ENCODE results near the gene HLA-DPA1.

Gene HLA-DPA1

DNA sequence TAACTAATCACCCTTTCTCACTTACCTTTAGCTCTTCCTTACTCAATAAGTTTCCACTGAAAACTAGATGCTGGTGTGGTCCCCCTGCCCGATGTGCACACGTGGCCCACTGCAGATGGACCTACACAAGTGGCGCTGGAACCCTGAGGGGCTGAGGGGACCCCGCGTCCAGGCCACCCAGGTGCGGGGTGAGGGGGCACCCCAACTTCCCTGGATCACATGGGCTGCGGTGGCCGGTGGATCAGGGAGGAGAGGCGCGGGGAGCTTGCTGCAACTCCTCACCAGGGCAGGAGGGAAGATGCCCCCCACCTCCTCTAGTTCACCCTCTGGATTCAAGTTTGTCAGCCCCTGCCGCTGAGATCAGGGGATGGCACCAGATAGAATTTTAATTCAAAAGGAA is 51.5 kb downstream of the HLA-DPA1 start:
- no peak overlapping the region for H3K27ac ChIP-seq
- no peak for TF ChIP-seq ZFX (IDR thresholded peaks at IDR 0.05)
- TF ChIP-seq, protein P1, sequence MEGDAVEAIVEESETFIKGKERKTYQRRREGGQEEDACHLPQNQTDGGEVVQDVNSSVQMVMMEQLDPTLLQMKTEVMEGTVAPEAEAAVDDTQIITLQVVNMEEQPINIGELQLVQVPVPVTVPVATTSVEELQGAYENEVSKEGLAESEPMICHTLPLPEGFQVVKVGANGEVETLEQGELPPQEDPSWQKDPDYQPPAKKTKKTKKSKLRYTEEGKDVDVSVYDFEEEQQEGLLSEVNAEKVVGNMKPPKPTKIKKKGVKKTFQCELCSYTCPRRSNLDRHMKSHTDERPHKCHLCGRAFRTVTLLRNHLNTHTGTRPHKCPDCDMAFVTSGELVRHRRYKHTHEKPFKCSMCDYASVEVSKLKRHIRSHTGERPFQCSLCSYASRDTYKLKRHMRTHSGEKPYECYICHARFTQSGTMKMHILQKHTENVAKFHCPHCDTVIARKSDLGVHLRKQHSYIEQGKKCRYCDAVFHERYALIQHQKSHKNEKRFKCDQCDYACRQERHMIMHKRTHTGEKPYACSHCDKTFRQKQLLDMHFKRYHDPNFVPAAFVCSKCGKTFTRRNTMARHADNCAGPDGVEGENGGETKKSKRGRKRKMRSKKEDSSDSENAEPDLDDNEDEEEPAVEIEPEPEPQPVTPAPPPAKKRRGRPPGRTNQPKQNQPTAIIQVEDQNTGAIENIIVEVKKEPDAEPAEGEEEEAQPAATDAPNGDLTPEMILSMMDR (conservative IDR thresholded peaks at IDR 0.05): no peak

DNA sequence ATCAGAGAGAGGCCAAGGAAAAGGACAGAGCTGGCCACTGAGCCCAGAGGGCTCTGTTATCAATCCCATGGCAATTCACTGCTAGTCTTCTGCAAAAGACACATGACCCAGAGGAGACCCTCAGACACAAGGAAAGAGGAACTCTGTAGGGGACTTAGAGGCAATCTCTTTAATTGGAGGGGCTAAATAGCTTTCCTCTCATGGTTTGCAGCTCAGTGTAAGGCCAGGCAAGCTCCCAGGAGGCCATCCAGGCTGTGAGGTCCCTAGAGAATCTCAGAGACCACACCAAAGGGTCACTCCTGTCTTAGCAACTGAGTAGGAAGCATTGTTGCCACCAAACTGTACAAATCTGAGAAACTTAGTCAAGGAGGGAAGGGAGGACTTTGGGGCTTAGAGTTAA is 54.1 kb downstream of the HLA-DPA1 start:
- TF ChIP-seq, protein P1 (conservative IDR thresholded peaks at IDR 0.05): no peak
- TF ChIP-seq ZFX (IDR thresholded peaks at IDR 0.05): no peak
- no peak overlapping the region; the same call in 1 of the 2 replicates for H3K27ac ChIP-seq

DNA sequence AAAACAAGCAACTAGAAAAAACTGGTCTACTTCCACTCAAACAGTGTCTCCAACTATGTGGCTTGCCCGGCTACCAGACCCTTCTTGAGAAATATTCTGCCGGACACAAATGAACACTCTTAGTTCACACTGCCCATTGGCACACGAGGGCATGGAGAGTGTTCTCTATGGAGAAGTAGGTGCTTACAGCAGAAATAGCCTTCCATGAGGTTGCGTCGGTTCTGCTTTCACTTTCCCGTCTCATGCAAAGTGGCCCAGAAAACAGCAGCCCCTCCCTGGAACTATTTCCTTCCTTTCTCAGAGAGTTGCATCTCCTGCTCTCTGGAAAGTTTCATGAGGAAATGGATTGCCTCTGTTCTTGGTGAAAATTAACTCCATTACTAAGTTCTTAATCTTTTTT is 54.5 kb downstream of the HLA-DPA1 start:
- TF ChIP-seq, protein P1 (conservative IDR thresholded peaks at IDR 0.05): no peak
- no peak for TF ChIP-seq ZFX (IDR thresholded peaks at IDR 0.05)
- H3K27ac ChIP-seq: no peak overlapping the region

DNA sequence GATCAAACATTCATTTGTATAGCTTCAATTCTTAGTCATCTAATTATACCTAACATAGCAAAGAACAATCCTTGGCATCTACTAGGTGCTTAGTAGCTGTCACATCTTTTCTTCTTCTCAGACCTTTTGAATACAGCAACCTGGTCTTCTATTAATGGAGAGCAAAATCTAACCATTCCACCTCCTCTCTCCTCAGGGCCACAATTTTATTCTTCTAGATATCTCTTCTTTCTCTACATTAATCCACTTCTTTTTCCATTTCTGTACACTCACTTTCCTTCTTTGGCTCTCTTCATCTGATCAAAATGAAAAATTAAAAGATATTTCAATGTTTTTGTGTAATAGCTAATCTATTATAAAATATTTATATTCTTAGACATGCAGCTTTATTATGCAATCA is 55.0 kb downstream of the HLA-DPA1 start:
- H3K27ac ChIP-seq: no peak overlapping the region
- no peak for TF ChIP-seq ZFX (IDR thresholded peaks at IDR 0.05)
- TF ChIP-seq, protein P1 (conservative IDR thresholded peaks at IDR 0.05): no peak

DNA sequence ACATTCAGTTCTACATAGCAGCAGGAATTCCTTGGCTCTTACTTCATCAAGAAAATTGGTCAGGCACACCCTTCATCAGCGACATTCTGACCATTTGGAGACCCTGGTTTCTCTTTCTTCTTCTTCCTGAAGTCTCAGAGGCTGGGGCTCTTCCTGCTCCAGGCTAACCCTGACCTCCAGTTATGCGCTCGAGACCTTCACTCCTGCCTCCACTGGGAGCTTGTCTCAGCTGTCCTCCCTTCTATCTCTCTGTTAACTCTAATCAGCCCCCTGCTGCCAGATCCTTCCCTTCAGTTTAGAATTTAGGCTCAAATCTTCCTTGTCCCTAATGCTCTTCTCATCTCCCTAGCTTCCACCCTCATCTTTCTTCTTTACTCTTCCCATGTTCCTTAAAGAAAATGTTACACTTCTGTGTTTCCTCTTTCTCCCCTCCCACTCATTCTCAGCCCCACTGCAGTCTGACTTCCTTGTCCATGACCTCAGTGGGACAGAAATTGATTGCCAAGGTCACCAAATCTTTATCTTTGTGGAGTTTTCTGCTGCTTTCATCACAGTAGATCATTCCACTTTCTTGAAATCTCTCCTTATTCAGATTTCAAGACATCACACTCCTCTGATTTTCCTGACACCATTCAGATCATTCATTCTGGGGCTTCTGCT is 55.6 kb downstream of the HLA-DPA1 start:
- no peak overlapping the region for H3K27ac ChIP-seq
- TF ChIP-seq, protein P1 (conservative IDR thresholded peaks at IDR 0.05): no peak
- TF ChIP-seq ZFX (IDR thresholded peaks at IDR 0.05): no peak

DNA sequence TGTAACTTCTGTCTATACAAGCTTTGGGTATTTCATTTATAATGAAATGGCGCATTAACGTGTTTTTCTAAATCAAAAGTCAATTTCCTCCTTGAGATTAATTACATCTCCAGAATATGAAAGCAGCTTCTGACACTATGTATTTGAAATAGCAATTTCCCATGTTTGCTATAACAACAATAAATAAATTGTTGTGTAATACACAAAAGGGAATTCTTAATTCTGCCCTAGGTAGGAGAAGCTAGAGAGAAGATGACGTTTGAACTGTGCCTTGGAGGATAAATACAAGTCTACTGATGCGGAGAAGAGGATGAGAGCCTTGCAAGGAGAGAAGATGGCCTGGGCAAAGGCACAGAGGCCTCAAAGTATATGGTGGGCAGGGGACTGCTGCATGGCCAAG is 56.4 kb downstream of the HLA-DPA1 start:
- no peak overlapping the region for H3K27ac ChIP-seq
- TF ChIP-seq, protein P1 (conservative IDR thresholded peaks at IDR 0.05): no peak
- TF ChIP-seq ZFX (IDR thresholded peaks at IDR 0.05): no peak

DNA sequence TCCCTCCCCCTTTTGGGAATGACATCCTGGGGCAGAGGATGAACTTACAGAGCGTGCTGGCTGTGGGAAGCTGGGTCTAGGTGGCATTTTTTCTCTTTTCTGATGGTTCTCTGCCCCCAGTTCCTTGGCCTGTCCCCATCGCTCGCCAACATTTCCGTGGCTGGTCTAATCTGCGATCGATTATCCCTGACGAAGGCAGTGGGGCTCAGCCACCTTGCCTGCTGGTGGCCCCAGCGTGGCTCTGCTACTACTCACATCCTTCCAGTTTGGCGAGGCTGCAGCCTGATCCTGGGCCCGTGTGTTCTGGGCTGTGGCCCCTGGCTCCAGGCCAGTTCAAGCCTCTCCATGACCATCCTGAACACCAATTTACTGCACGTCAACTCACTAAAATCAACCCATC is 57.7 kb downstream of the HLA-DPA1 start:
- no peak overlapping the region for H3K27ac ChIP-seq
- TF ChIP-seq, protein P1 (conservative IDR thresholded peaks at IDR 0.05): no peak
- TF ChIP-seq ZFX (IDR thresholded peaks at IDR 0.05): no peak
